Activated effector memory CD4-positive, alpha-beta T cell treated with Interleukin-2 at 50 U/mL for 16 hours (primary cell): ENCODE data around the gene GTF3C5.

Source experiments
- DNase-seq: peaks from one replicate; pipeline ENCODE4 v3.0.0-alpha.2; 2020

The GTF3C5 gene

DNA sequence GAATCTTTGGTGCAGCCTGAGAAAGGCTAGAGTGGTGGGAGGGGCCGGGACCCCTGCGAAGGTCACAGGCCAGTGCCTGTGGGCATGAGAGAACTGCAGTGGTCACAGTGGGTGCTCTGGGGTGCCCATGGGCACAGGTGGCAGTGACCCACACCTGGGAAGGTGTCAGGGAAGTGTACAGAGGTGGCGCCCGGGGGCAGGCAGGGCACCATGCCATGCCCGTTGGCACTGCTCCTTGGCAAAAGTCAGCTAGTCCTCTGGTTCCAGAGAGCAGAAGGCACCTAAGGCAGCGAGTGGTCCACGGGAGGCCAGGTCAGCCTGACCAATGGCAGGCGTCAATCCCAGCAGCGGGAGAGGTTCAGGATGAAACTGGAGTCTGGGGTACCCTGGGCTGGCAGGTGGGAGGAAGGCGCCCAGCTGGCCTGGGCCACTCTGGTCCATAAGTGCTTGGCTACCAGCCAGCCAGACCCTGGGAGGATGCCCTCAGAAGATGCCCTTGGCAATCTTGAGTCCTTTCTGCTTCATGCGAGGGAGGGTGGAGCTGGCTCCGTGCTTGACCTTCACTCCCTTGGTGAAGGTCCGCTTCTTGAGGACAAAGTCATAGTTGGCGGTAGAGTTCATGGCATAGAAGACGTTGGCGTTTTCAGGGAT is 67.4 kb downstream of the GTF3C5 start:
- DNase-seq = no peak

DNA sequence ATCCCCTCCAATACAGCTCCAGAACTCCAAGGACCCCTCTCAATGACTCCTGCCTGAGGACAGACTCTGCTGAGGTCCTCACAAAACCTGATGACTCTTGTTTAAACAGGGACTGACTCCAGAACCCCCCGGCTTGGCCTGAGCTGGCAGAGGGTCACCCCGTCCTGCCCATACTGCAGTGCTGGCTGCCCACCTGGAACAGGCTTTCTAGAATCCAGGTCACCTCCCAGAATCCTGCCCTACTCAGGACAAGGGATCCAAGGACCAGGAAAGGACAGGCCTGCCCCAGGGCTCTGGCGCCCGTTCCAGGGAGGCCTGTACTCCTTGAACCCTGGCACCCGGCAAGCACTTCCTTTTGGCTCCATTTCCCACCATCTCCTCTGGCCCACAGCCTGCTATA is 68.1 kb downstream of the GTF3C5 start:
- DNase-seq = no peak

DNA sequence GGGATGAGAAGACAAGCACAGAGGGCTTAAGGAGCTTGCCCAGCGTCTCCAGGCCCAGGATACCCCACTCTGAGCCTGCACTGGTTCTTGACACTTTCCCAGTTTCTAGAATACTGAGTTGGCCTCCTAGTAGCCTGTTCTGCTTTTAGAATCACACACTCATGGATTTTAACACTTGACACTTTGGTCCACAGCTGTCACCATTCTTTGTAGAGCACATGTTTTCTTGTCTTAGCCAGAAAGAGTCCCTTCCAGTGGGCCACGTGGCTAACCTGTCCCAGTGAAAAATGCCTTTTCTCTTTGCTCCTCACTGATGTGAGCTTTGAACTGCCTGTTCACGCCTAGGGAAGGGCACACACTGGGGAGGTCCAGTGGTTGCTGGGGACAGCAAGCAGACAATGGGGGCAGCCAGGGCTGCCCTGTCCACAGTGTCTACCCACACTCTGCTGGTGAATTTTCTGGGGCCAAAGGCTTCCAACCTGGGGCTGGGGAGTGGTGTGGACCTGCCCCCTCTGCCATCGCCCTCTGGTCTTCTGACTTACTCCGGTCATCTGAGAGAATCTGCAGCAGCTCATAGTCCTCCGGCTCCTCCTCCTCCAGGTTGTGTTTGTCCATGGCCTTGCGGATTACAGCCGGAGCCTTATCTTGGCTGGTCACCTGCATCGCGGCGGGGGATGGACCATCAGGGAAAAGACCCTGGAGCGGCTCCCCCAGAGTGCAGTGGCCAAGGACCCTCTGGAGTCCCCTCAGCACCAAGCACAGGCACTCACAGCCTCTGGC is 69.1 kb downstream of the GTF3C5 start:
- DNase-seq = no peak

DNA sequence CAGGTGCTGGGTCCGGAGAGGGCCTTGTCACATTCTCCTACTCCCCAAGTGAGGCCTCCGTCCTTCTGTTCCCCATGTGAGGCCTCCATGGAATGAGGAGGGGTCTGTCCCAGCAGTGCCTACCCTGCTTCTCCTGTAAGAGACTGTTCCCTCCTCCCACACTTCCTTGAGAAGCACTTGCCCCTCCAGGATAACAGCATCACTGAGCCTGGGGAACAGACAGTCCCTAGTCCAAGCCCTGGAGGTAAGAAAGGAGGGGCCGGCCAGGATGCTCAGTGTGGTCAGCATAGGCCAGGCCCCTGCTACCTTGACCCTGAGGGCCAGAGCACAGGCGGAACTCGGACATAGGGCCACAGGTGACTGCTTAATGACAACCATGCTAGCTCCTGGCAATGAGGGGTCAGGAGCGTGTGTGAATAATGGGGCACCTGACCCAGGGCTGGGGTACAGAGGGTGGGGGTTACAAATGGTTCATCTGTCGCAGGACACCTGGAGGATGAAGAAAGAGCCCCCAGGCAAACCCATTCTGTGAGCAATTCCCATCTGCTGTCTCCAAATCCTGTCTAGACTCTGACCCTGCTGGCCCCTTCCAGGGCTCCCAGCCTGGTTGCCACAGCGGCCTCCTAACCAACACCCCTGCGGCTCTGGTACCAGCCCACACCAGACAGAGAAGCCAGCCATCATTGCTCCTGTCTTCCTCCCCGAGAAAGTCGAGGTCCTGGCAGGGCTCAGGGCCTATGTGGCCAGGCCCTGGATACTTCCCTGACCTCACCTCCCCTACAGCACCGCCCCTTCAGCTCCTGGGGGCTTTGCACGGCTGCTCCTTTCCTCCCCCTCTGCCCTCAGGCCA is 69.9 kb downstream of the GTF3C5 start:
- DNase-seq = no peak

DNA sequence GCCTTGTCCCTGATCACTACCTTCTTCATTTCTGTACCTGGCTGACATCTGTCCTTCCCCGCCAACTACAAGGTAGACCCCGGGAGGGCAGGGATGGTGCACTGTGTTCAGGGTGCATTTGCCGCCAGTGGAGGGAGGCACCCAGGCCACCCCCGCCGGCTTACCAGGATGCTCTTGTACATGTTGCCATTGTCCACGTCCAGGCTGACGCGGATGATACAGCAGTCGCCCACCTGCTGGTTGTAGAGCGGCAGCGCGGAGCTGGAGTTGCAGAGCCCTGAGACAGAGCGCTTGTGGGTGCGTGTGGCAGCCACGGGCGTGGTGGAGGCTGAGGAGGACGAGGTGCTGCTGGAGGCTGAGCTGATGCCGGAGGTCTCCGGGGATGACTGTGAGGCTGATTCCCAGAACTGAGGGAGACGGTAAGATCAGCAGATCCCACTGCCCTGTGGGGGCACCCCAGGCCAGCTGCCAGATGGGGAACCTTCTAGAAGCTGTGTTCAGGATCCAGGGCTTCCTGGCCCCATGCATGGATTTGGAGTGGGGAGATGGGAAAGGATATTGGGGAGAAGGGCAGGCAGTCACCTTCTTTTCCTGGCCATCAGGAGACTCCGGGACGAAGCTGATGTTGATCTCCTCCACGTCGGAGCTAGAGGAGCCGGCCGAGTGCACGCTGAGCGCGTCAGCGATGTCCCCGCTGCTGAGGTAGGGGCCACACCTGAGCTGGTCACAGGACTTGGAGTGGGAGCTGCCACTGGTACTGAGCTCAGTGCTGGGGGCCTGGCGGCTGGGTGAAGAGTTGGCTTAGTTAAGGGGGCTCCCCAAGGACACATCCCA is 70.8 kb downstream of the GTF3C5 start:
- no peak for DNase-seq

DNA sequence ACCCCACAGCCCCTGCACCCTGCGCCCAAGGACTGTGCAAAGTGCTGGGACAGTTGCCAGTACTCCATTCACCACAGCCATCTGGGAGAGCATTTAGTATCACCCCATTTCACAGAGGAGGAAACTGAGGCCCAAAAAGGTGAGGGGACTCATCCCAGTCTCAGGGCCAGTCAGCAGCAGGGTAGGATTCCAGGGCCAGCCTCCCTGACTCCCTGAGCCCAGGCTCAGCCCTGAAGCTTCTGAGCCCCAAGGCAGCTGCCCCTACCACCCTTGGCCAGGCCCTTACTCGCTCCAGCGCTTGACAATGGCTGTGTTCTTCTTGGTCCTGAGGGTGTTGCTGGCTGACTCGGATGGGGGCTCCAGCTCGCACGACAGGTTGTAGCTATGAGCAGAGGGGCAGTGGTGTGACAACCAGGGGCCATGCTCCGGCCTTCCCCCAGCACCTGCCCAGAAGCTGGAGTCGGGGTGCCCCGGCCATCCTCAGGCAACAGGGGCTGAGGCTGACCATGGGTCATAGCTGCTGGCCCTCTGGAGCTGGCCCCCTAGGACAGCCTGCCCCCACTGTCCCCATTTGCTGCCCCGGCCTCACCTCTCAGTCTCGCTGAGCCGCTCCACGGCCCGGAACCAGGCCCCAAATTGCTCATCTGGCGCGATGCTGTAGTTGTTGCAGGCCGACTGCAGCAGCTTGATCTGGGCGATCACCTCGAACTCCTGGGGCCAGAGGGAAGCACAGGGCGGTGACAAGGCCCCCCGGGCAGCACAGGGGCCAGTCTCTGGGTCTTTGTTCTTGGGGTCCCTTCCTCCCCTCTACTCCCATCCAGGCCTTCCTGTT is 71.6 kb downstream of the GTF3C5 start:
- no peak for DNase-seq

DNA sequence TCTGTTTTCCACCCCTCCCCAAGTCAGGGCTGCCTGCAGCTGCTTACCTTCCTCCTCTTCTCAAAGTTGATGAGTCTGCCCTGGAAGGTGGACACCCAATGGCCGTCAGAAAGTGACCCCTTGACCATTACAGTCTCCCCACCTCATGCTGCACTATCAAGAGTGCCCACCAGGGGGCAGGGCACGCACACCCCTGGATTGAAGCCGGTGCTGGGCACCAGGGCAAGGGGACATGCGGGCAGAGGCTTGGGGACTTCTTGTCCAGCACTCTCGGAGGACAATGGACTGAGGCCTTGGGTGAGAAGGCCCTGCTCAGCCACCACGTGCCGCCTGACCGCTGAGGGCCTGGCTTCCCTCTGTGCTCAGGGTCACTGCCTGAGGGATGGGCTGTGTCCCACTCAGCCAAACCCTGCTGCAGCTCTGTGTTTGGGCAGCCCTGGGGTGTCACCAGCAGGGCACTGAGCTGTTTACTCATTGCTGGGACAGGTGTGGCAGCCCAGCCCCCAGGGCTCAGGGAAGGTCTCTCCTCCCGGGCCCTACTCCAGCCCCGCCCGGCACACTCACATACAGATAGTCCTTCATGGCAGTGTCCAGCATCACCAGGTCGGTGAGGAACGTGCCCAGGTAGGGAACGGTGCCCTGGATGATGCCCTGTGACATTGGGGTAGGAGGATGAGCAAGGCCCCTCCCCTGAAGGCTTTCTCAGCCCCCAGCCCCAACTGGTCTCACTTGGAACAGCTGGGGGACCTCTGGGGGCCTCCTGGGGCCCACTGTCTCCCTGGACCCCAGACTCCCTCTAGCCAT is 72.6 kb downstream of the GTF3C5 start:
- DNase-seq = peak; percentile 33

DNA sequence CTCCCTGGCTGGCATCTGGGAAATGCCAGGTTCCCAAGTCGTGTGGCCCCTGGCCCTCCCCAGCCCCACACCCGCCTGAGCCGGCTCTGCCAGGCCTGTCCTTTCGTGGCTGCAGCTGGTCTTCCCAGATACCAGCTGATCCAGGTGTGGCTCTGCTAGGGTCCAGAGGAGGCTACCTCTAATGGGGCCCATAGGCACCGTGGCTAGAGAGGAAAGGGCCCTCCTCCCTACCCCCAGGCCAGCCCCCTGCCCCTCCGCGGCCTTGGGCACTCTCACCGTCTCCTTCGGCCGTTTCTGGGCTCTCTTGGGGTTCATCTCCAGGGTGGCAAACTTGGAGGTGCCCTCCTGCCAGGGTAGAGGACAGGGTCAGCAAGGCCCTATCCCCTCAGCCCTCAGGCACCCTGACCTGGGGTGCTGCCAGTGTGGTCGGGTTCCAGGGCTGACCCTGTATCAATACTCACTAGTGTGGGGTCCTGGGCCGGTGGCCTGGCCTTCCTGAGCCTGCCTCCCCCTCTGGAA is 73.2 kb downstream of the GTF3C5 start:
- no peak for DNase-seq

DNA sequence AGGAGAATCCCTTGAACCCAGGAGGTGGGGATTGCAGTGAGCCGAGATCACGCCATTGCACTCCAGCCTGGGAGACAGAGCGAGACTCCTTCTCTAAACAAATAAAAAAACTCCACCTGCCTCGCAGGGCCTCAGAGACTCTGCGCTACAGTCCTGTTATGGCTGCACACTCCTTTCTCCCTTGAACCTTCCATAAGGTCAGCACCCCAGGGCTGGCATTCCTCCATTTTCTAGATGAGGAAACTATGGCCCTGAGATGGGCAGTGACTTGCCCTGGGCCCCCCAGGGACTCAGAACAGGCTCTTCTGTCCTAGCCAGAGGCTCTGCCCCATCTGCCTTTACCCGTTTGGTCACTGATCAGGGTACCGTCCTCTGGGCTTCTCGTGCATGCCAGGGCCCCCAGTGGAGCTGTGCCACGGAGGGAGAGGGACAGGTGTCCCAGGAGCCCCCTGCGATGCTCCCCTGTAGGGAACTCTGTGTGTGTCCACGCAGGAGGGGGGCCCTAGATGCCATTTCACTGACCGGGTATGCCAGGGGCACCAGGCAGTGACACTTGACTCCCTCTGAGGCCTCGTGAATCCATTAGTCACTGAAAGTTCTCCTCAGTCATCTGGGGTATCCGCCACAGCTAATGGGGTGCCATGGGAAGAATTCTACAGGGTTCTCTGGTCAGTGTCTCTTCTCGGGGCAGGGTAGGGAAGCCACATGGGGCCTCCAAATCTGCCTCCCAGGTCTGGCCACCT is 74.1 kb downstream of the GTF3C5 start:
- no peak for DNase-seq

DNA sequence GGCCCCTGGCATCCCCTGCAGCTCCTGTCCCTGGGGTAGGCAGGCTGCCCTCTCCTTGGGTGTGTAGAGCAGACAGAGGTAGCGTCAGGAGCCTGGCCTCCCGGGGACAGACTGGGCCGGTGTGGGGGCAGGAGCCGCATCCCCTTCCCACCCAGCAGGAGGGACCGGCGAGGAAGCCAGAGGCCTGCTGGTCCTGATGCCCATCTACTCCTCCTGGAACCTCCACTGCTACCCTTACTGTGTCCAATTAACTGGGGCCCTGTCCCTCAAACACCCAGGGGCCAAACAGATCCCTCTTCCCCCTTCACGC is 74.6 kb downstream of the GTF3C5 start:
- DNase-seq = no peak

DNA sequence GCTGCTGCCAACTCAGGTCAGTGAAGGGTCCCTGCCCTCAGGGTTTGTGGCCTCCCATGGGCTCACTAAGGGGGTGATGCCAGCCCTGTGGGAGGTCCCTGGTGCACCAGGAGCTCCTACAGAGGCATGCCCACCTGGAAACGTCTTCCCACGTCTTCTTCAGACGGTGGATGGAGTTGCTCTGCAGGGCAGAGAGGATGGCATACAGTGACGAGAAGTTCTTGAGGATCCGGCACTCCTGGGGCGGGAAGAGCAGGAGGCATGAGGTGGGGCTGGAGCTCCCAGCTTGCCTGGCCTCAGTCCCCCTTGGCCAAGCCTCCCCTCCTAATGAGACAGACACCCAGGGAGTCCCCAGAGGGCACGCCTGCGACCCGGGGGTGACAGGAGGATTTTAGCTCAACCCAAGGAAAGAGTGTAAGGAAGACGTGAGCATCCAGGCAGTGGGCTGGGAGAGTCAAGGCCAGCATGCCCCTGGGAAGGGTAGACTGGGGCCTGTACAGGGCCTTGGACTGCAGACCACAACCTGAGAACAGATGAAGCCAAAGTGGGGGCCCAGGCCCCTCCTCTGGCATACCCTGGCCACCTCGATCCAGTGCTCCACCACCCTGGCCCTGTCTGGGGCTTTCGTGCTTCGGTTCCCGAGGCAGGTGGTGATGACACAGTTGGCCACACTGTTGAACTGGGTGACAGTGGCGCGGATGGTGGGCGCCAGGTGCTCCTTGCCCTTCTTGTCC is 75.9 kb downstream of the GTF3C5 start:
- no peak for DNase-seq

DNA sequence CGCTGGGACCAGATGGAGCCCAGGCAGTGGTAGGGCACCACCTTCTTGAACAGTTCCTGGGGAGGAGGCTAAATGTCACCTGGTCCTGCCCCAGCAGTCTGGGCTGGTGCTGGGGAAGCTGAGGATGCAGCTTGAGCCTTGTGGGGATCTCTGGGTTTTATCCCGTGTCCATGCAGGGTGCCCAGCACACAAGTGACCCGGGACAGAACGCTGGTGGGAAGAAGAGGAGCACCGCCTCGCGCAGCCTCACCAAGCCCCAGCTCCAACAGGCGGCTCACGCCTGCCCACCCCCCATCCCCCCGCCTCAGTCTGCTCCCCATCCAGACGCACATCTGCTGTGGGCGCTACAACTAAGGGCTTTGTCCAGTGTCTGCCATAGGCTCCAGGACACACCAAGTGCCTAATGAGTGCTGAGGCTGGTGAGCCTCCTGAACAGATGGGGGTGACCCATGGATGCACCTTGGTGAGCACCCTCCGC is 76.5 kb downstream of the GTF3C5 start:
- no peak for DNase-seq
